Measurements from ENCODE around the gene SACM1L.
A peak's percentile ranks its signal among the peaks of the same experiment; 100 is the strongest.
"Not testable (repeated sequence)": the region's sequence is repeated elsewhere in the genome, so short reads cannot be mapped to it uniquely, and the experiment has no call there.

Gene SACM1L

DNA sequence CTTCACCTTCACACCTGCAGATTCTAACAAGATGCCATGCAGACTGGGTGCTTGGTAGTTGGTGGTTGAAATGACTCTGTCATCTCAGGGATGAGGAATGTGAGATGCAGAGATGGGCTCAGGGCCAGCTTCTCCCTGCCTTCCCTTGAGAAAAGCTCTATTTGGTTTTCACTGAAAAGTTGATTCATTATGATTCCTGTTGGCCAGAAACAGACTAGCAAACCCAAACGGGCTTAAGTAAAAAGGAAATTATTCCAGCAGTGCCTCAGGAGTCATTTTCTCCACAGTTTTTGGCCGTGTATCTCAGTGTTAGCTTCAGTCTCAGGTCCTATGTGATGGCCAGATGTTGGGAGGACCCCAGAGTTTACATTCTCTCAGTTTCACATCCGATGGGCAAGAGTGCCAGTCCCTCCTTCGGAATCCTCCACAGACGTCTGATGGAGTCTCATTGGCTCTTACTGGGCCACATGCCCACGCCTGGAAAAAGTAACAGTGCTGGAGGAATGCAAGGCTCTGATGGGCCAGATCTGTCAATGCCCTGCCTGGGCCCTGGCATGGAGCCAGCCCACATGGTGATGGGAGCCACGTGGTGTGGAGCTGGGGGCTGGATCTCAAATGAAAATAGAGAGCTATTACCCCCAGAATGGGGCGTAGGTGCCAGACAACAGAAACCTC lies 22.3 kb upstream of the SACM1L start:
- DNase-seq (ENCODE audit: low spot score) = no peak

DNA sequence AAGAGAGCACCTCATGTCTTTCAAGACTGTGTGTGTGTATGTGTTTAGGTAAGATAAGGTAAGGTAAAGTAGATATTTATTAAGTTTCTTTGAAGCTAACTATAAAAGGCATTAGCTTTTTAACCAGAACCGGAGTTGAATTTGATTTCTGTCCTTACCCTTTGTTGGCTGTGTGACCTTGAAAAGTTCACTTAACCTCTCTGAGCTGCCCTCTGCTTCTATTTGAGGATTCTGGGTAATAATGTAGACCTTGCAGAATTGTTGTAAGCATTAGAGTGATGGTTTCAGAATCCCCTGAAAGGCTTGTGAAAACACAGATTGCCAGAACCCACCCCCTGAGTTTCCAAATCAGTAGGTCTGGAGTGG lies 21.6 kb upstream of the SACM1L start:
- DNase-seq (ENCODE audit: low spot score) = no peak

DNA sequence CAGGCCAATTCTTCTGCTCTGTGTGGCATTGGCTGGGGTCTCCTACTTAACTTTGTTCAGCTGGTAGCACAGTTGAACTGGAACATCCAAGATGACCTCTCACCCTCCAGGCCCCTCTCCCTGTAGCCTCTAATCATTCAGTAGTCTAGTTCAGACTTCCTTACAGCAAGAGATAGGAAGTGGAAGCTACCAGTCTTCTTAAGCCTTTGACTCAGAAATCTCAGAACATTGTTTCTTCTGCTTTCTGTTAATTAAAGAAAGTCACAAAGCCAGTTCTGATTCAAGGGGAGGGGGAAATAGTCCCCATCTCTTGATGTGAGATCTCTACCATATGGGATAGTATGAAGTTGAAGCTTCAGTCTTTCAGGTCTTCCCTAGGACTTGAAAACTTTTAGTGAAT lies 18.8 kb upstream of the SACM1L start:
- DNase-seq (ENCODE audit: low spot score) = no peak

DNA sequence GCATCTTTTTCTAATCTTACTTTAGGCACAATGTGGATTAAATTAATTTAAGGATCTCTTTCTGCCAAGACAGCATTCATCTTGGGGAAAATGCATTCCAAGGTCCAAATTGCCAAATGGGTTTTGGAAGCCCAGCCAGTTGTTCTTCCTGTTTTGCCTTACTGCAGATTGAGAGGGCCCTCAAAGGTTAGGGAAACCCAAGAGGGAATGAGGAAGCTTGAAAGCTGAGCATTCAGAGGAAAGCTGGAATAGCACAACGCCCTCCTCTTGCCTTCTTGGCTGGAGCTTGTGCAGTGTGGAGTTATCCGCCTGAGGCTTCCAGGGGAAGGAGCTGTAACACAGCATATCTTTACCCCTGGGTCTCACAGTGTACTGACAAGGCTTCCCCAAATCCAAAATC lies 18.2 kb upstream of the SACM1L start:
- DNase-seq (ENCODE audit: low spot score) = no peak

DNA sequence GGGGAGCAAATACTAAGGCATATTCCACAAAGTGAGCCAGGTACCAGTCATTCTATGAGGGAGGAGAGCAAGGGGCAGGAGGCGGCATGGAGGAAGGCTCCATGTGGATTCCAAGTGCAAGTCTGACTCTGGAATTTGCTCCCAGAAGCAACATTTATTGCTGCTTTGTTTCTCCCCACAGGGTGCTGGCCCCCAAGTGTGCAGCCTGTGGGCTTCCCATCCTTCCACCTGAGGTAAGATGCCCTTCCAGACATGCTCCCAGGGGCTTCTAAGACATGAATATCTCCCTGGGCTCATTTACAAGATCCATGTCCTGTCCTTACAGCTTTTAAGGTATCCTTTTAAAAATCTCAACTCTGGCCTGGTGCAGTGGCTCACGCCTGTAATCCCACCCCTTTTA lies 15.9 kb upstream of the SACM1L start:
- no peak for DNase-seq (ENCODE audit: low spot score)

DNA sequence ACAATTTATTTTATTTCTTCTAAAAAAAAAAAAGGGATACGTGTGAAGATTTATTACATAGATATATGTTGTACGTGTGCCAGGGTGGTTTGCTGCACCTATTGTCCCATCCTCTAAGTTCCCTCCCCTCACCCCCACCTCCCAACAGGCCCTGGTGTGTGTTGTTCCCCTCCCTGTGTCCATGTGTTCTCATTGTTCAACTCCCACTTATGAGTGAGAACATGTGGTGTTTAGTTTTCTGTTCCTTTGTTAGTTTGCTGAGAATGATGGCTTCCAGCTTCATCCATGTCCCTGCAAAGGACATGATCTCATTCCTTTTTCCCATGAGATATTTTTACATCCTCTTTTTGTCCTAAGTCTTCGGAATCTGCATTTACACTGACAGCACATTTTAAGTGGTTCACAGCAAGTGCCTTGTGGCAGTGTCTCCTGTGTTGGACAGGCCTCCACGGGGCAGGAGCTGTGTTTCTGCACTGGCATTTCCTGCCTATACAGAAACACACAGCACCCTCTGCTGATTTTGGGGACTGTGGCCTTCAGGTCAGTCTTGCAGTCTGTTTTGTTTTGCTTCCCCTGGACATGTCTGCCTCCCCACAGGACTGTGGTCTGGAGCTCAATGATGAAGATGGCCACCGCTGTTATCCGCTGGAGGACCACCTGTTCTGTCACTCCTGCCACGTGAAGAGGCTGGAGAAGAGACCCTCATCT lies 12.7 kb upstream of the SACM1L start:
- DNase-seq (ENCODE audit: low spot score) = peak; percentile 7

DNA sequence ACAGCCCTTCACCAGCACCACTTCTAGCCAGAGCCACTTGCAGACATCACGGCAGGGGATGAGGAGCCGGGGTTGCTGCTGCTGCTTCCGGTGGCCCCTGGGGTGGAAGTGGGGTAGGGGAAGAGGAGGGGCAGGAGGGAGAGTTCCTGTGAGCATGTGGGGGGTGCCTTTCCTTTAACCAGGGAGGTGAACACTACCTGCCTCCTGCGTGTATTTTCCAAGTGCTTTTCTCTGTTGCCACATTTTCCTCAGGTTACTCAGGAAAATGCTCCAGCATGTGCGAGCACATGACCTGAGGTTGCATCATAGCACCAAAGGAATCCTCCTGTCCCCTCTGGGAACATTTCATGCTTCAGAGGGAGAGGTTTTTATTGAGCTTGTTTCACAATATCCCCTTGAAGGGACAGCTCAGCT lies 12.2 kb upstream of the SACM1L start:
- peak; percentile 55 for DNase-seq (ENCODE audit: low spot score)

DNA sequence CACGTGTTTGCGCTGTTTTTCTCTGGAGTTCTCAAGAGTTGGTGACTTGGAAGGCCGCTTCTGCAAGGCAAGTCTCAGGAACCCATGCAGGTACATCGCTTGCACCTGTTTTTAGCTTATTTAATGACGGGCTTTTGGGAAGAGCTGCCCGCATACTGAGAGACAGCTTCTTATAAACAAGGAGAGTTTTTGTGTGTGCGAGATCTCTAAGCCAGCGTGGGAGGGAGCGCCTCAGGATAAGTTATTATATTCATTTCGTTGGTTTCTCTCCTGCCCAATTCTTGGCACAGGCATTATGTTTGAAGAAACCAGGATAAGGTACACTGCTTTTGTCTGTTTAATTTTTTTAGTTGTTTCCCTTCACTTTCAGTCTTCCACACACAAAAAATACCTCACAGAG lies 11.4 kb upstream of the SACM1L start:
- no peak for DNase-seq (ENCODE audit: low spot score)

DNA sequence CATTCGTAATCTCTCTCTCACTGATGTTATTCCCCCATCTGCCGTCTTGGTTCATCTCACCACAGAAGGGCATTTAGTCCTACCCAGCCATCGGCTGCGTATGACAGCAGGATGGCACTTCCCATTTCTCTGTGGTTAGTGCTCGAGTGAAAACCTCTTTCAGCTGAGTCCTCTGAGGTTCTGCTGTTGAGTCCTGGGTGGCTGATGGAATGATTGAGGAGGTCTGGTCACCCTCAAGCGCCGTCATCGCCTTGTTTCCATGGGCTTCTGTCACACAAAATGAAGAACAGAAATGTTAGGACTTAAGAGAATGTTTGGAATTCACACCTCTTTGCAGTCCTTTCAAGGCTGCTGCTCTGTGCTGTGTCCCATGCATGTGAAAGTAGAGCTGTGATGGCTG lies 9.4 kb upstream of the SACM1L start:
- DNase-seq (ENCODE audit: low spot score) = no peak

DNA sequence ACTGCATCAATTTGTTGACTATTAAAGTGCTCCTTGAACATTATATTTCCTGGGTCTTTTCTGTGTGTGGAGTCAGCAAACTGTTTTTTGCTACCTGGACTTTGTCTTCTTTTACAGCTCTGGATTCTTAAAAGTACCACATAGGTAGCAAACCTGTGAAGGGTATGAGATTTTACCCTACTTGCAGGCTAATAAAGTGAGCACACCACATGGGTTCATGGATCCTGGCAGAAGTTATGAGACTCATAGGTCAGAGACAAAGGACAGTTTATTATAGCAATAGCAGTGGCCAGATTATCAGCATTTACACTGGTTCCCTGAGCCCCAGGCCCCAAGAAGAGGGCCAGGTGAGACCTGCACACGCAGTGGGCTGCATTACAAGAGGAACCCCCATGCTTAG lies 8.0 kb upstream of the SACM1L start:
- no peak for DNase-seq (ENCODE audit: low spot score)

DNA sequence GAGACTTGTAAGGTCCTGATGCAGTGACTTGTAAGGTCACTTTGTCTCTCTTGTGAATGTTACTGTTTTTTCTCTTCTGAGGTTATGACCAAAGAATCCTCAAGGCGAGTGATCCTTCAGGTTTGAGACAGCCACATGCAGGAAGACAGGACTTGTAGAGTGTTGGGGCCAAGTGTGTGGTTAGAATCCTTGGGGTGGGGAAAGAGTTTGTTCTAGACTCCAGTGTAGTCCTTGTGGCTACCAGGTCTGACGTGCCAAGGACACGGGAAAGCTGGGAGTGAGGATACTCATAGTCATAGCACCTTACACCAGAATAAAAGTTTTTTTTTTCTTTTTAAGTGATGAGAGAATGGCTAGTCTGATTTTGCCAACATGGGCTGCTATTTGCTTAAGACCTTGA lies 7.3 kb upstream of the SACM1L start:
- no peak for DNase-seq (ENCODE audit: low spot score)

DNA sequence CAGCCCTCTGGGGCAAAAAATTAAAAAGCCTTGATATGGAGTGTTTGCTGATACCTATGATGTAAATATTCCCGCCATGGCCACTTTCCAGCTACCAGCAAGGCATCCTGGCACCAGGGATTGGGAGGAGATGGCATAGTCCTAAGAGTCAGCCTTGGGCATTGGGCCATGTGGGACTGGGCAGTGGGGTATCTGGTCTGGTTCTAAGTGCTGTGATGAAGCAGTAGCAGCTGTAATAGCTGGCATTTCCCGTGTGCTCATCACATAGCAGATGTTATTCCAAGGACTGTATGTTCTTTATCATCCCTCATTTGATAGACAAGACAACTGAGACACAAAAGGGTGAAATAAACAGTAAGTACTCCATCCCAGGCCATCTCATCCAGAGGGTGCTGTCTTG lies 6.9 kb upstream of the SACM1L start:
- DNase-seq (ENCODE audit: low spot score) = no peak

DNA sequence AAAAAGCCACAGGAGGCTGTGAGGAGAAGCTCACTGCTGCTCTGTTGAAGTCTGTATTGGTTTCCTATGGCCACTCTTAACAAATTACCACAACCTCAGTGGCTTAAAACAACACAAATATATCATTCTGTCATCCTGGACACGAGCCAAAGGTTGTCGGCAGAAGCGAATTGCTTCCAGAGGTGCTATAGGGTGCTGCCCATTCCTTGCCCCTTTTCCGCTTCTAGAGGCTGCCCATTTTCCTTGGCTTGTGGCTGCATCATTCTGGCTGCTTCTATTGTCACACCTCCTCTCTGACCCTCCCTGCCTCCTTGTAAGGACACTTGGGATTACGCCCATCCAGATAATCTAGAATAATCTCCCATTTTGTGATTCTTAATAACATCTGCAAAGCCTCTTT lies 6.4 kb upstream of the SACM1L start:
- DNase-seq (ENCODE audit: low spot score) = no peak

DNA sequence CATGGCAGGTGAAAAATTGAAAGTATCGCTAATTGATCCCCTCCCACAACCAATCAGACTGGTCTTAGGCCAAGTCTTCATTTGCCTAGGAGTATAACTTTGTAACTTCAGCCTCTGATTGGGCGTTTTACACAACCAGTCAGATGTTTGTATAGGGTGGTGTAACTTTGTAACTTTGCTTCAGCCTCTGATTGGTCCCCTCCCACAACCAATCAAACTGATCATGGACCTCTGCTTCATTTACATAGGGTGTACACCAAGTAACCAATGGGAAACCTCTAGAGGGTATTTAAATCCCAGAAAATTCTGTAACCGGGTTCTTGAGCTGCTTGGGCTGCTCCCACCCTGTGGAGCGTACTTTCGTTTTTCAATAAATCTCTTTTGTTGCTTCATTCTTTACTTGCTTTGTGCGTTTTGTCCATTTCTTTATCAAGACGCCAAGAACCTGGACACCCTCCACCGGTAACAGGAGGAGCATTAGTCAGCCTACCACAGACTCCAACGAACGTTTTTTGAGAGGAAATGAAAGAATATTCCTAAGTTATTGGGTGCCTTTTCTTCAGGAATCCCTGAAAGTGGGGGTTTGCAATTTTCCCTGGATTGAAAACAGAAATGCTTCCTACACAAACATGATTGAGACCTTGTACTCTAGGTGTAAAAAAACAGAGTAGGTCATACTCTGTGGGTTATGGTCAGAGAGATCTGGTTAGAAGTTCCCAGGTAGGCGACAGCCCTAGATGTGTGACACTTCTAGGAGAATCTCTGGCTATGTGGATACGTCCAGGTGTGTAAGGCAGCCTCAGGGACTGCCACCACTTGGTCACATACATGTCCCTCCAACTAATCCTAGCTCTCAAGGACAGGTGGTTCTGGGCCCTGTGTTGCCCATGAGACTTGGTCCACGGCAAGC lies 5.5 kb upstream of the SACM1L start:
- DNase-seq (ENCODE audit: low spot score) = no peak

DNA sequence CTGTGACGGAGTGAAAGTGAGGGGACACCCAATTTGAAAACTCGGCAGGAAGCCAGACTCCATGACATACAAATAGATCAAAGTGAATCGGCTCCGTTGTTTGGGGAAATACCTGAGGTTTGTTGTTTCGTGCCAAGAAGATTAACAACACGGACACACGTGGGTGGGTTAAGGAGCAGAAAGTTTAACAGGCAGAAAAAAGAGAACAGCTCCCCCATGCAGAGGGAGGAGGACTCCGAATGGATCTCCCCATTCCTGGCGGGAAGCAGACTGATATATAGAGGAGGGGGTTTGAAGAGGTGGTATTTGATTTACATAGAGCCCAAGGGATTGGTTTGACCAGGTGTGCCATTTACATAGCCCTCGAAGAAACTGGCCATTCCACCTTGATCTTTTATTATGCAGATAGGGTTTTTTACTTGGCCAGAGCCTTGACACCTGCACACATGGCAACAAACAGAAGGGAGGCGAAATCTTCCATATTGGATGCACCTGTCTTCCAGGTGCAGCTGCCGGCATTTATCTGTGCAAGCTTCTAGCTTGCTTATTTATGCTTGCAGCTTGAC lies 4.8 kb upstream of the SACM1L start:
- no peak for DNase-seq (ENCODE audit: low spot score)

DNA sequence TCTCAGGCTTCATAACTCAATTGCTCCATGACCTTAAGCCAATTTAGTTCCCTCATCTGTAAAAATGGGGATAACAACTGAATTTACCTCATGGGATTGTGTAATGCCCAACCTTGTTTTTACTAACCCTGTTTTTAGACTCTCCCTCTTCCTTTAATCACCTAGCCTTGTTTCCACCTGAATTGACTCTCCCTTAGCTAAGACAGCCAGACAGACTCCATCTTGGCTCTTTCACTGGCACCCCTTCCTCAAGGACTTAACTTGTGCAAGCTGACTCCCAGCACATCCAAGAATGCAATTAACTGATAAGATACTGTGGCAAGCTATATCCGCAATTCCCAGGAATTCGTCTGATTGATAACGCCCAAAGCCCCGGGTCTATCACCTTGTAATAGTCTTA lies 3.5 kb upstream of the SACM1L start:
- DNase-seq (ENCODE audit: low spot score) = not testable (repeated sequence)

DNA sequence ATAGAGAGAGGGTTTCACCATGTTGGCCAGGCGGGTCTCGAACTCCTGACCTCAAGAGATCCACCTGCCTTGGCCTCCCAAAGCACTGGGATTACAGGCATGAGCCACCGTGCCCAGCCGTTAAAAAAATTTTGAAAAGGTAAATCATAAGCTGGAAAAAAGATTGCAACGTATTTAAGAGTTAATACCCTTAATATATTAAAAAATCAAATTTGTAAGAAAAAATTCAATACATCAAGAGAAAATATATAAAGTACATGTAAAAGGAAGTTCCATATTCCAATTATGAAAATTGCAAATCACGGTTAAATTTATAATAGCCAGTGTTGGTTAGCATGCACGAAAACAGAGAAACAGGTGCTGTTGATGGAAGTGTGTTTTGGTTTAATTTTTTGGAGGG lies 2.3 kb upstream of the SACM1L start:
- DNase-seq (ENCODE audit: low spot score) = no peak

DNA sequence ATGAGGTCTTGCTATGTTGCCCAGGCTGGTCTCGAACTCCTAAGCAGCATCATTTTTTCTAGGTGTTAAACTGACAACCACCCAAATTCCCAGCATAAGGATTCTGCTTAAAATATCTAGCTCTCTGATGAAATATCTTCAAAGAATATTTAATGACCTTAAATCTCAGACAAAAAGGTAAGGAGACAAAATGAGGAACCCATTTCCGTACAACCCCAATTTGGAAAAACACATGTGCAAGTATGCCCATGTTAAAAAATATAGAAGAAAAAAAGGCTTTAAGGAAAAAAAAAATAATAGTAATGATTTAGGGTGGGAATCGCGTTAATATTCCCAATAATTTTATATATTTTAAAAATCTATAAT lies 1.4 kb upstream of the SACM1L start:
- DNase-seq (ENCODE audit: low spot score) = no peak

DNA sequence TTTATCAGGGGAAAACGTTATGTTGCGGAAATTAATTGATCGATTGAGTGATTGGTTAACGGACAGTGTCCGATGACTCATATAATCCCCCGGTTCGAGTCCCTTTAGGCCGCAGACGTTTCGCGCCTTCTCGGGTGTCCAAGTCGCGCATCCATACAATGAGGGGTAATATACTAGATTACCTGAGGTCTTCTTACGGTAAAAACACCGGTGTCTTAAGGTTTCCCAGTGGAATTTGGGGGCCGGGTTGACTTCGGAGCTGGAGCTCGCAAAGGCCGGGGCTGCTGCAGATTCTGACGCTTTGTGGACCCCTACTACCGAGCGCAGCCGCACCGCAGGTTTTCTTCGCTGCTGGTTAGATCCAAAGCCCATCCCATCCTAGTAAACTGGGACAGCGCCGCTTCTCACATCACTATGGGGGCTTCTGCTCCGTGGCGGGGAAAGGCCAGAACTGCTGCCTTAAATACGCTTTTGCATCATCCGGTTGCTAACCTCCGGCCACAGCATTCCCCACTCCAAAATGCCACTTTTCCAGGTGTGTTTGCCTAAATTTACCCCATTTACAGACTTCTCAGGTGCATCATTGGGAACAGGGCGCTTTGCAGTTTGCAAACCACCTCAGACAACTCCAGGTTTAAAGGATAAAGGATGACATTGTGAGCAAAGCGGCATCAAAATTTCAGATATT lies 858 bp upstream of the SACM1L start:
- DNase-seq (ENCODE audit: low spot score) = peak; percentile 19

DNA sequence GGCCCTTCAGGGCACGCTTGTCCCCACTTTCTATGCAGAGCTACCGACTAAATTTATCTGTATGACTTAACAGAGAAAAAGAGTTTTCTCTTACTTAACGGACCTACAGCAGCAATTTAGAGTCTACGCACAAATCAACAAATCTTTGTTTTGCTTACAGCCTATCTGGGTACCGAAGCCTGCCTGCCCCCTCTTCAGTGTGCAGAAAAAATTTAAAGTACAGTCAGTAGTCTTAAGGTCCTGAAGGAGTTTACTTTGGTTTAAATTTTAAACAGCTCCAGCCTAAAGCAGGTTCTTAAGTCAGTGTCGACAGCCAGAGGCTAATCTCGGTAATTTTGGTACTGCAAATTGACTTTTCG lies 570 bp downstream of the SACM1L start:
- DNase-seq (ENCODE audit: low spot score) = peak; percentile 3

DNA sequence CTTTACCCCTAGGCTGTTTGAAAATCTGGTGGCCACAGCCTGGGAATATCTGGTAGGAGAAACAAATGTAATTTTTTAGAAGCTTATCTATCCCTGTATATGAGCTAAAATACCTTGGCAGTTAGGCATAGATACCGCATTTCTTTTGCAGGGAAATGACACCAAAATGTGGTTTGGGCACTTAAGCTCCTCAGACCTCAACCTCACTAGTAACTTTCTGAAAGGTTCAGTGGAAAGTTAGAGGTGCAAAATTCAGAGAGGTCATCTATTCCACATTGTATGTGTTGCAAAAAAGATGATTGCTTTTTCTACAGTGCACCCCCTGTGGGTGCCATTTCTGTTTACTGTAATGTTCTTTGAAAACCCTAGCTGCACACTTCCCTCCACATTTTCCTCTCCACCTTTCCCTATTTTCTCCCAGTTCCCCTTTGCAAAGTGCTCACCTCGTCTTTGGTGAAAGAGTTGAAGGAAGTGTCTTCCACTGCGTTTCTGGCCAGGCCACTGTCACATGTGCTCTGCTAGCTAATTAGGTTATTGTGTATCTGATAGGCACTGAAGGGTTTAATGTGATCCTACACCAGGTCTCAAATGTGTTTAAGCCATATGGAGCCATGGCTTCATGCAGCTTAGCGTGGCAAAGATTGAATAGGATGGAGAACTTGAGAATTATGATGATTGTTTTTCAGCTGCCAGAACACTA lies 1.3 kb downstream of the SACM1L start:
- DNase-seq (ENCODE audit: low spot score) = no peak

DNA sequence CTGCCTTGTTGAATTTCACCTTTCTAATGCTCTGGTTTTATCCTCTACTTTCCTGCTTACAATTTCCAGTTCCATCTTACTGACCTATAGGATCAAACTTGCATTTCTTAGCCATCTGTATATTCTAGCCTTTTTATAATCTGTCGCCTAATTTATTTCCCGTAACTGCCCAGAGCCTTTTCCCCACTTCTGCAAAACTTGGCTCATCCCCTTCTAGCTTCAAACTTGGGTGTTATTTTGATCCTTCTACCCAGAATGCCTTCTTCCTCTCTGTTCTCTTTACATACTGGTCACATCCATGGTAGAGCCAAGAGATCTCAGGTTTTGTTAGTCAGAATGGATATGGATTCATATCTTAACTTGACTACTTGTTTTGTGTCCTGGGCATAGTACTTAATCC lies 2.6 kb downstream of the SACM1L start:
- DNase-seq (ENCODE audit: low spot score) = no peak
